B cell (primary cell): ENCODE results near the gene TMA7. TPM values are rescaled to one million over a fixed set of nuclear protein-coding genes. Genes with fewer than 3 reads are reported as not detected.

Source experiments
- ATAC-seq: fragments of 200-7000 bp; cut with Tn5 transposase; one replicate; pipeline ENCODE4 v1.10.0; 2021; ENCODE audit warnings: low read depth, mild to moderate bottlenecking, moderate number of reproducible peaks, moderate library complexity
- CTCF ChIA-PET: fragments of 350-600 bp; sonication (Branson Sonifier 250); formaldehyde crosslinking; loops from one replicate; lab custom pipeline; 2021; ENCODE audit warnings: antibody characterized with exemption, inconsistent platforms; lab: Charles Lee
- POLR2A ChIA-PET: fragments of 350-600 bp; sonication (Branson Sonifier 250); formaldehyde crosslinking; loops from one replicate; lab custom pipeline; 2021; ENCODE audit warnings: antibody characterized with exemption; lab: Charles Lee
- DNase-seq: peaks from one replicate; pipeline ENCODE4 v3.0.0; 2013
- H2AFZ ChIP-seq: 2 replicates; pipeline ENCODE4 v1.6.1; 2012; ENCODE audit warnings: mild to moderate bottlenecking, low read depth, low read length; ENCODE audit not compliant: insufficient read depth, poor library complexity, severe bottlenecking
- H3K27ac ChIP-seq, 2 donors: 1 replicate in 1 of 2; 2 replicates in 1 of 2; pipeline ENCODE4 v1.5.1; 2012 to 2013; ENCODE audit warnings: low read length in 2 of 2, mild to moderate bottlenecking in 2 of 2, moderate library complexity in 1 of 2
- H3K27me3 ChIP-seq, 4 experiments: fragments of 200-600 bp in 1 of 4; sonication (generic) in 1 of 4; replicated peaks in 1 of 4; 1 replicate in 2 of 4; 2 replicates in 2 of 4; pipeline versions ENCODE4 v1.6.1 to v1.7.0; 2013 to 2016; ENCODE audit warnings: low read length in 3 of 4, mild to moderate bottlenecking in 2 of 4, mixed read lengths in 1 of 4, moderate library complexity in 1 of 4; ENCODE audit not compliant: insufficient read depth in 4 of 4, control insufficient read depth in 3 of 4; ENCODE audit errors: control extremely low read depth in 1 of 4
- H3K36me3 ChIP-seq, 2 experiments: replicated peaks in 1 of 2; 1 replicate in 1 of 2; 2 replicates in 1 of 2; pipeline versions ENCODE4 v1.6.1 to v1.7.1; 2013; ENCODE audit warnings: low read length in 1 of 2; ENCODE audit not compliant: insufficient read depth in 2 of 2, control insufficient read depth in 1 of 2; ENCODE audit errors: control extremely low read depth in 1 of 2, extremely low read depth in 1 of 2
- H3K4me1 ChIP-seq, 2 donors: fragments of 200-600 bp in 1 of 2; sonication (generic) in 1 of 2; 1 replicate in 1 of 2; 2 replicates in 1 of 2; pipeline versions ENCODE4 v1.5.1 to v1.6.1; 2013 to 2017; ENCODE audit warnings: low read length in 2 of 2; ENCODE audit not compliant: control insufficient read depth in 2 of 2, insufficient read depth in 2 of 2
- H3K4me2 ChIP-seq: replicated peaks from 2 replicates; pipeline ENCODE3; 2012; ENCODE audit warnings: mild to moderate bottlenecking, low read depth, low read length; ENCODE audit not compliant: poor library complexity, severe bottlenecking
- H3K4me3 ChIP-seq, 5 experiments: fragments of 200-600 bp in 1 of 5; sonication (generic) in 1 of 5; 1 replicate in 3 of 5; 2 replicates in 2 of 5; pipeline versions ENCODE4 v1.5.1 to v1.7.0; 2011 to 2016; ENCODE audit warnings: low read length in 4 of 5, mild to moderate bottlenecking in 4 of 5, low read depth in 2 of 5, control low read depth in 1 of 5, moderate library complexity in 1 of 5; ENCODE audit not compliant: insufficient read depth in 1 of 5; ENCODE audit errors: control extremely low read depth in 1 of 5, extremely low read depth in 1 of 5
- H3K79me2 ChIP-seq: fragments of 200-600 bp; sonication (generic); one replicate; pipeline ENCODE4 v1.6.0; 2016; ENCODE audit warnings: low read length; ENCODE audit not compliant: control insufficient read depth, insufficient read depth
- H3K9ac ChIP-seq: fragments of 200-600 bp; sonication (generic); 2 replicates; pipeline ENCODE4 v1.6.1; 2017; ENCODE audit warnings: mild to moderate bottlenecking, low read length, moderate library complexity
- H3K9me3 ChIP-seq, 3 donors: one replicate each; pipeline versions ENCODE4 v1.6.1 to v1.7.1; 2013; ENCODE audit warnings: low read length in 2 of 3; ENCODE audit not compliant: control insufficient read depth in 2 of 3, insufficient read depth in 1 of 3; ENCODE audit errors: control extremely low read depth in 1 of 3
- H4K20me1 ChIP-seq: 2 replicates; pipeline ENCODE4 v1.6.0; 2012; ENCODE audit warnings: mild to moderate bottlenecking, low read length; ENCODE audit not compliant: insufficient read depth, control insufficient read depth, poor library complexity, severe bottlenecking
- H3K27ac Mint-ChIP-seq: one replicate; pipeline ENCODE4 v1.8.0; 2021; ENCODE audit warnings: mixed read lengths
- H3K27me3 Mint-ChIP-seq: one replicate; pipeline ENCODE4 v1.8.0; 2021; ENCODE audit warnings: mixed read lengths
- H3K4me1 Mint-ChIP-seq: one replicate; pipeline ENCODE4 v1.8.0; 2021; ENCODE audit warnings: mixed read lengths
- H3K4me3 Mint-ChIP-seq: one replicate; pipeline ENCODE4 v1.8.0; 2021; ENCODE audit warnings: mixed read lengths
- H3K9me3 Mint-ChIP-seq: one replicate; pipeline ENCODE4 v1.8.0; 2022; ENCODE audit warnings: mixed read lengths; ENCODE audit not compliant: insufficient read depth
- CTCF ChIP-seq: fragments of 200-600 bp; IDR thresholded peaks from one replicate; pipeline ENCODE4 v1.8.0; 2022; ENCODE audit warnings: antibody characterized with exemption, mild to moderate bottlenecking
- EZH2 ChIP-seq: IDR thresholded peaks from 2 replicates; pipeline ENCODE4 v1.6.1; 2012; ENCODE audit warnings: borderline replicate concordance, low read depth, mild to moderate bottlenecking, moderate library complexity, low read length; ENCODE audit not compliant: insufficient read depth, poor library complexity, severe bottlenecking
- WGBS: methylation state at CpG from one replicate; pipeline ENCODE4 v1.1.5; 2013; ENCODE audit warnings: missing lambda C conversion rate; ENCODE audit not compliant: insufficient coverage; 5-methylcytosine and 5-hydroxymethylcytosine counted together
- intact Hi-C: fragments of 100-400 bp; cut with micrococcal nuclease; formaldehyde crosslinking; loops from one replicate; pipeline ENCODE4 v1.10.0; 2022
- polyA plus RNA-seq: library from polyadenylated mRNA; depleted of rRNA; stranded (reverse); fragments of >200 nt; gene quantifications from 2 replicates; pipeline ENCODE4 v1.2.3, GENCODE V29; 2012
- total RNA-seq, 2 donors: library from RNA; stranded (reverse); fragments of 120-200 nt in 1 of 2; gene quantifications; 1 replicate in 1 of 2; 2 replicates in 1 of 2; pipeline versions ENCODE4 v1.2.3 to v1.2.4, GENCODE V29; 2013 to 2022

TMA7 gene
- total and polyA plus RNA-seq, 2 donors (not counting 1 experiment from before 2014, with no cell fraction given) = 169 to 194 TPM

- WGBS = 88% methylated on average over 8 of the region's 8 CpGs
- no peaks in the 10 kb centered on the region for H3K36me3 ChIP-seq
- ChIA-PET POLR2A (no interaction called here), CTCF (no interaction called here)
- H3K4me3 ChIP-seq = no peak overlapping the region
- ATAC-seq (no peak), DNase-seq (no peak)
- H3K27me3 ChIP-seq = no peaks in the 10 kb centered on the region
- no peaks in the 10 kb centered on the region for H4K20me1 ChIP-seq
- Mint-ChIP-seq H3K9me3 (no peaks in the 10 kb centered on the region), H3K27ac (no peak overlapping the region), H3K4me3 (no peak overlapping the region), H3K27me3 (no peaks in the 10 kb centered on the region), H3K4me1 (no peaks in the 10 kb centered on the region)
- no peaks in the 10 kb centered on the region for H3K79me2 ChIP-seq
- no peak overlapping the region for H2AFZ ChIP-seq
- no peaks in the 10 kb centered on the region for H3K4me1 ChIP-seq
- no peak for TF ChIP-seq CTCF
- TF ChIP-seq EZH2 = no peak
- no peak overlapping the region for H3K4me2 ChIP-seq
- no peaks in the 10 kb centered on the region for H3K9me3 ChIP-seq
- no peak overlapping the region for H3K9ac ChIP-seq
- H3K27ac ChIP-seq = no peak overlapping the region
- intact Hi-C loops = no loop called here
These were observed 27.0 kb upstream of the TMA7 start for GRCh38 chr3:48413086-48413485.

GRCh38 chr3:48413611-48414010, 26.4 kb upstream of the TMA7 start:
- Histone ChIP-seq H3K27ac (no peak overlapping the region), H4K20me1 (no peaks in the 10 kb centered on the region), H3K36me3 (no peaks in the 10 kb centered on the region), H3K79me2 (no peaks in the 10 kb centered on the region), H3K27me3 (no peaks in the 10 kb centered on the region), H3K4me3 (no peak overlapping the region), H3K4me2 (no peak overlapping the region), H2AFZ (no peak overlapping the region), H3K4me1 (no peaks in the 10 kb centered on the region), H3K9me3 (no peaks in the 10 kb centered on the region), H3K9ac (no peak overlapping the region)
- Mint-ChIP-seq H3K4me3 (no peak overlapping the region), H3K4me1 (no peaks in the 10 kb centered on the region), H3K27ac (no peak overlapping the region), H3K9me3 (no peaks in the 10 kb centered on the region), H3K27me3 (no peaks in the 10 kb centered on the region)
- intact Hi-C loops = no loop called here
- DNase-seq (no peak), ATAC-seq (no peak)
- ChIA-PET CTCF (no interaction called here), POLR2A (no interaction called here)
- 77% methylated on average over 14 of the region's 14 CpGs for WGBS
- TF ChIP-seq EZH2 = no peak
- no peak for TF ChIP-seq CTCF
